Measurements from ENCODE around the gene IMPACT. TPM values are rescaled to one million over a fixed set of nuclear protein-coding genes. Genes with fewer than 3 reads are reported as not detected.

IMPACT gene
- total and polyA plus RNA-seq, 2 of the 8 experiments (the other 6 are each of a cell fraction or from before 2014, with no cell fraction given): 31.1 to 44.6 TPM

DNA sequence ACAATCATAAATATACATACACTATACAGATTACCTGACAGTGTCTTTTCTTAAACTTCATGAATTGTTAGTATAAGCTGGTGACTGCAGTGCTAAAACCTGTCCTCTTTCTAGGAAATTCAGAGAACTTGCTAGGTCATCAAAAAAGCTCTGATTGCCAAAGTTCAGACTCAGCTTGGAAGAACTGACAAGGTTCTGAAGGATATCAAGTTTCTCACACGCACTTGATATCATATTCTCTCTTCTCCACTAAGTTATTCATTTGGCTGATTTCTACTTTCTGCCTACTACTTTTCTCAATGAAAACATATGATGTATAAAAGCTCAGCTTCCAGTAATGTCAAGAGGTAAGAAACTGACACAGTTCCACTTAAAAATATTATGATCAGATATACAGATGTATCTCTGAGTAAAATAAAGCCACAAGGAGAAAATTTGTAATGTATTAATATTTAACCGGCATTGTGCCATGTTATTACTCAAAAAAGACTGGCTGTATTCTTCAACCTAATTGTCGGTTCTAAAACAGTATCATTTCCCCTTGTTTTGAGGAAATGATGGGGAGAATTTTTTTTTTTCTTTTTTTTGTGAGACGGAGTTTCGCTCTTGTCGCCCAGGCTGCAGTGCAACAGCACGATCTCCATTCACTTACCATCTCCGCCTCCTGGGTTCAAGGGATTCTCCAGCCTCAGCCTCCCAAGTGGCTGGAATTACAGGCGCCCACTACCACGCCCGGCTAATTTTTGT lies 31.2 kb upstream of the IMPACT start:
- Histone ChIP-seq H3K18ac (ENCODE audit: extremely low read depth, low read length) (no peak overlapping the region), H3K4ac (replicated peaks; ENCODE audit: insufficient read length, low read depth, low read length) (no peak overlapping the region), H2BK20ac (ENCODE audit: low read length) (no peak overlapping the region), H3K9me3 (ENCODE audit: insufficient read depth in 2 of 2, low read depth in 1 of 2, low read length in 1 of 2) (no peaks in the 10 kb centered on the region), H3K14ac (ENCODE audit: insufficient read length) (no peak overlapping the region), H4K91ac (replicated peaks; ENCODE audit: insufficient read length, low read length) (no peak overlapping the region), H3K27ac (ENCODE audit: low read depth, low read length) (no peak overlapping the region), H3K79me2 (ENCODE audit: control insufficient read depth in 1 of 2, insufficient read depth in 2 of 2, low read length in 2 of 2) (peaks cover 0 to 67% of the 10 kb centered on the region in 2 experiments; a peak in 3 of 4 replicates), H4K20me1 (replicated peaks in 1 of 2; ENCODE audit: control insufficient read depth in 1 of 2, insufficient read depth in 2 of 2, low read length in 2 of 2) (peaks cover 0 to 4% of the 10 kb centered on the region in 2 experiments), H3K27me3 (replicated peaks in 1 of 4; ENCODE audit: control insufficient read depth in 3 of 4, extremely low read depth in 1 of 4, insufficient read depth in 3 of 4, low read length in 3 of 4) (no peaks in the 10 kb centered on the region), H2AFZ (ENCODE audit: low read length) (no peak overlapping the region), H2BK120ac (replicated peaks; ENCODE audit: low read depth, low read length) (no peak overlapping the region), H2BK5ac (ENCODE audit: low read depth, low read length) (no peak overlapping the region), H3K9ac (replicated peaks in 1 of 4; ENCODE audit: extremely low read depth in 1 of 4, low read depth in 3 of 4, low read length in 3 of 4) (no peak overlapping the region), H3K4me2 (ENCODE audit: insufficient read depth in 1 of 2, low read depth in 2 of 2, low read length in 2 of 2) (peak overlapping the region; percentile 4 to 27), H3K79me1 (ENCODE audit: low read depth, low read length) (peaks cover 5% of the 10 kb centered on the region), H2BK15ac (ENCODE audit: low read length) (no peak overlapping the region), H3K23ac (ENCODE audit: insufficient read length) (no peak overlapping the region), H3K36me3 (ENCODE audit: control insufficient read depth in 2 of 4, insufficient read depth in 4 of 4, low read length in 3 of 4) (no peaks in the 10 kb centered on the region), H3K23me2 (ENCODE audit: low read depth, low read length) (peaks cover 8% of the 10 kb centered on the region), H2BK12ac (ENCODE audit: low read depth, low read length) (no peak overlapping the region), H4K5ac (ENCODE audit: insufficient read length, low read depth, low read length) (no peak overlapping the region), H4K8ac (ENCODE audit: extremely low read depth, insufficient read depth, low read length) (no peak overlapping the region), H2AK5ac (ENCODE audit: low read depth, low read length) (no peak overlapping the region), H3K4me1 (replicated peaks in 1 of 4; ENCODE audit: control insufficient read depth in 3 of 4, insufficient read depth in 4 of 4, low read length in 3 of 4) (peaks cover under 1 to 4% (median 1%) of the 10 kb centered on the region in 4 experiments; a peak in 3 of 7 replicates), H3K56ac (replicated peaks; ENCODE audit: insufficient read length, low read depth, low read length) (no peak overlapping the region), H3K4me3 (ENCODE audit: extremely low read depth in 1 of 4, insufficient read depth in 2 of 4, low read depth in 3 of 4, low read length in 4 of 4) (peak overlapping the region in 1 of 4 experiments; percentile 28; a peak in 3 of 8 replicates)
- WGBS, 2 experiments (ENCODE audit: extremely low coverage in 1 of 2, insufficient coverage in 1 of 2, insufficient read length in 1 of 2, insufficient replicate concordance in 2 of 2, low coverage in 1 of 2, low lambda C conversion rate in 2 of 2, missing lambda C conversion rate in 1 of 2): 90% methylated on average over 11 of the region's 11 CpGs; no CpG with 5 or more reads in 1 of the 2 experiments
- no peak for TF ChIP-seq SIX5 (IDR thresholded peaks at IDR 0.05; ENCODE audit: low read depth, low read length)
- peak; percentile 54; the same call in 1 of the 2 replicates for TF ChIP-seq MAFK (IDR thresholded peaks at IDR 0.05; ENCODE audit: low read depth, low read length)
- TF ChIP-seq KDM5A (IDR thresholded peaks at IDR 0.05; ENCODE audit: low read length): no peak
- ChIA-PET CTCF (ENCODE audit: partially characterized antibody) (no interaction called here), POLR2A (ENCODE audit: partially characterized antibody) (interaction anchor here (1.0 kb wide), 1 partner anchor 10 kb away, joined by 4 read pairs; no protein-coding TSS in a partner anchor)
- DNase-seq (ENCODE audit: low read depth in 1 of 2, low spot score in 2 of 2) (no peak), FAIRE-seq (peak; percentile 19)

All from H1 (cell line).